NCI-H2081 treated with DMSO at 0.1 percent for 48 hours (cell line): ENCODE results near the gene PPP1R12B.
"Not testable (repeated sequence)": the region's sequence is repeated elsewhere in the genome, so short reads cannot be mapped to it uniquely, and the experiment has no call there.

Source experiments
- DNase-seq: peaks from one replicate; lab custom pipeline; 2025; lab: John Stamatoyannopoulos, UW

PPP1R12B gene

GRCh38 chr1:202631076-202631923 is 282.8 kb downstream of the PPP1R12B start:
- DNase-seq, result no peak

DNA sequence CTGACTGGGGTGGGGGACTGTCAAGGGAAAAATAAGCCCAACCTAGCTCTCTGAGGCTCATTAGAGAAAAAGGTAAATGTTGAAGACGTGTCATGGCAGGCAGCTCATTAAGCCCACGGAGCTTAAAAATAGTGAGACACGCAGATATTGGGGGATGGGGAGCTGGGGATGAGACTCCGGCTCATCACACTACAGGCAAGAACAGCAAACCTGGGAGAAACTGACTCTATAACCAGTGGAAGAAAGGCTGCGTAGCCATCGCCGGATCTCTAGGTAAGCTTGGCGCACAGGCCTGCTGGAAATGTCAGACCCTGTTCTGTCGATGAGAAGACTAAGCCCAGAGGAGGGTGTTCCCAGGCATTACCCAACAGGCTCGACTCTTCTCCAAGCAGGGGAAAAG is 283.7 kb downstream of the PPP1R12B start:
- DNase-seq, result no peak

DNA sequence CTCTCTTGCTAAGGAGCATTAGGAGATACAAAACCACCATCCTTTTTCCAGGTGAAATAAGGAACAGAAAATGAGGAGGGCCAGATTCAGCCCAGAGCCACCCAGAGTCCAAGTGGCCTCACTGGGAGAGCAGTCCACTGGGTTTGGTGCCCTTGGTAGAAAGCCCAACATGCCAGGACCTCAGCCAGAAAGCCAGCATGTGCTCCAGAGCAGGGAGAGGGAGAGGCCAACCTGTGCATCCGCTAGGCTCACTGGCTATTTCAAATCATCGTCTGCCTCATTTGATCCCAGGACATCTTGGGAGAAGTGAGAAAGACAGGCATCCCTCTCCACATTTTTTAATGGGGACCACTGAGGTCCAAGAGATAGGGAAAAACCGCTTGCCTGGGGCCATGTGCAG is 287.7 kb downstream of the PPP1R12B start:
- not testable (repeated sequence) for DNase-seq

DNA sequence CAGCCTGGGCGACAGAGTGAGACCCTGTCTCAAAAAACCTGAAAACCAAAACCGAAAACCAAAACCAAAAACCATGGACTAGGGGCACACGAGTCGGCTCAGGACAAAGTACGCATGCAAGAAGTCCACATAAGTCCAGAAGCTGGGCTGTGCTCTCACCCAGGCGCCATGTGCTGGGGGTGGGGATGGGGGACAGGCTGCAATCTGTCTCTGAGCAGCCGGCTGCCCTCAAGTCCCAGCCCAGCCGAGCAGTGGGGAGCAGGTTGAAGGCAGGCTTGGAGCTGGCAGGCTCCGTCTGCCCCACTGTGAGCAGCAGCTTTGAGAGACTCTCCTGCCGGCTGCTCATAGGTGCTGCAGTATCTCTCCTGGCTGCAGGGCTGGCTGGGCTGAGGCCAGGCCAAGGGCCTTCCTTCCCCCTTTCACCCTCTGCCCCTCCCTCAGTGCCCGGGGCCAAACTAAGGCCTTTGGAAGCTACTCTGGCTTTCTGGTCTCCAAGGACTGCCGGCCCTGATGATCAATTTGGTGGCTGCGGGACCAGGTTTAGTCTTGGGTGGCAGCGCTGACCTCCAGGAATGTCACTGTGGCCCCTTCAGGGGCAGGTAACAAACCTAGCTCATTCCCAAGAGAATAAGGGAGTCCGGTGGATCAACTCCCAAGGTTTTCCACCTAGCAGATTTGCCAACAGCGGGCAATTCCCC is 289.0 kb downstream of the PPP1R12B start:
- not testable (repeated sequence) for DNase-seq

GRCh38 chr1:202638019-202638700 is 289.7 kb downstream of the PPP1R12B start:
- DNase-seq, result no peak

- not testable (repeated sequence) for DNase-seq
Observed at GRCh38 chr1:202638701-202639305, 290.3 kb downstream of the PPP1R12B start.

DNA sequence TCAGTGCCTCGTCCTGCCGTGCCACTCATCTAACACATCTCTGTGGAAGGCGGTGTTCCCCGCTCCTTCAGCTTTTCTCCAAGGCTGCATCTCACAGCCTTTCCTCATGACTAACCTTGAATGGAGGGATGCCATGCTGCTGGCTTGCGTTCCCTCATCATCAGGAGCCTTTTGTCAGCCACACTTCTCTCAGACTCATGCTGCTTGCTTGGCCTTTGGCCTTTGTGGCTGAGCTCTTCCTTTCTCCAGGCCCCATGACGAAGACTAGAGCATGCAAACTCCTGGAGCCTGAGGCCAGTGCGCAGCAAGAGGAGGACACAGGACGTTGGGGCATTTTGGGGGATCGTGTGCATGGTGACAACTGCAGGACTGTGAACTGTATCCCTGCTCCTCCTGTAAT is 291.0 kb downstream of the PPP1R12B start:
- no peak for DNase-seq

DNA sequence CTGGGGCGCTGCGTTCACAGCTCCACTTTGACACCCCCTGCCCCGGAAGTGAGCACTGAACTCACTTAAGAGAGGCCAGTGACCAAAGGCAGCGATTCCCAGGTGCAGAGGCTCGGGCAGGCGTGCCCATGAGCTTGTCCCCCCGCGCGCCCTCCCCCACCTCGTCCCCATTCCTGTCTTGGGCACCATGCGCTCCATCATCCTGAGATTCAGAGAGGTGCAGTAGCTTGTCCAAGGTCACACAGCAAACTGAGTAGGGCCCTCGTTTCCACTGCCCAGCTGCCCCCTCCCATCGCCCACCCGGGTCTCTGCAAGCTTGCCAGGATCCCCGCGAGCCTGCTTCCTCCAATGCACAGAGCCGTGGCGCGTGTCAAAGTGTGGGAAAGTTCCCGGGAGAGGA is 293.7 kb downstream of the PPP1R12B start:
- DNase-seq, result no peak
